ENCODE results near the gene CDON. TPM values are rescaled to one million over a fixed set of nuclear protein-coding genes. Genes with fewer than 3 reads are reported as not detected.

CDON gene
- total RNA-seq, 2 donors from 2014 or later: 10.4 to 17.7 TPM

GRCh38 chr11:126026579-126026978, 36.1 kb downstream of the CDON start:
- Histone ChIP-seq H3K4me1 (ENCODE audit: control insufficient read depth in 1 of 2, low read depth in 2 of 2) (no peaks in the 10 kb centered on the region), H3K4me3 (no peak overlapping the region), H3K27ac (no peak overlapping the region), H3K27me3 (replicated peaks; ENCODE audit: insufficient read depth) (no peaks in the 10 kb centered on the region), H3K36me3 (no peaks in the 10 kb centered on the region), H3K9me3 (no peaks in the 10 kb centered on the region)
- DNase-seq (ENCODE audit: low spot score): no peak
- ATAC-seq (ENCODE audit: insufficient number of reproducible peaks, low FRiP score, low read depth): no peak
- no peak for TF ChIP-seq CTCF (IDR thresholded peaks at IDR 0.05)

- H3K4me3 ChIP-seq: no peak overlapping the region
- H3K36me3 ChIP-seq: no peaks in the 10 kb centered on the region
- DNase-seq (ENCODE audit: low spot score) (no peak), ATAC-seq (ENCODE audit: insufficient number of reproducible peaks, low FRiP score, low read depth) (no peak)
- H3K27me3 ChIP-seq (replicated peaks; ENCODE audit: insufficient read depth): no peaks in the 10 kb centered on the region
- H3K9me3 ChIP-seq: no peaks in the 10 kb centered on the region
- H3K27ac ChIP-seq: no peak overlapping the region
- H3K4me1 ChIP-seq (ENCODE audit: control insufficient read depth in 1 of 2, low read depth in 2 of 2): no peaks in the 10 kb centered on the region
- TF ChIP-seq CTCF (IDR thresholded peaks at IDR 0.05): no peak
Observed at GRCh38 chr11:126025822-126026221, 36.8 kb downstream of the CDON start.

- H3K36me3 ChIP-seq: no peaks in the 10 kb centered on the region
- H3K9me3 ChIP-seq: no peaks in the 10 kb centered on the region
- no peak for TF ChIP-seq CTCF (IDR thresholded peaks at IDR 0.05)
- H3K4me3 ChIP-seq: no peak overlapping the region
- H3K27me3 ChIP-seq (replicated peaks; ENCODE audit: insufficient read depth): no peaks in the 10 kb centered on the region
- DNase-seq (ENCODE audit: low spot score): no peak
- ATAC-seq (ENCODE audit: insufficient number of reproducible peaks, low FRiP score, low read depth): no peak
- no peak overlapping the region for H3K27ac ChIP-seq
- H3K4me1 ChIP-seq (ENCODE audit: control insufficient read depth in 1 of 2, low read depth in 2 of 2): no peaks in the 10 kb centered on the region
Observed at GRCh38 chr11:126024123-126024522, 38.5 kb downstream of the CDON start.

GRCh38 chr11:126012852-126013251, 49.8 kb downstream of the CDON start:
- H3K27me3 ChIP-seq (replicated peaks; ENCODE audit: insufficient read depth): no peaks in the 10 kb centered on the region
- ATAC-seq (ENCODE audit: insufficient number of reproducible peaks, low FRiP score, low read depth) (no peak), DNase-seq (ENCODE audit: low spot score) (no peak)
- no peaks in the 10 kb centered on the region for H3K4me1 ChIP-seq (ENCODE audit: control insufficient read depth in 1 of 2, low read depth in 2 of 2)
- no peak overlapping the region for H3K27ac ChIP-seq
- no peak for TF ChIP-seq CTCF (IDR thresholded peaks at IDR 0.05)
- H3K9me3 ChIP-seq: no peaks in the 10 kb centered on the region
- H3K36me3 ChIP-seq: no peaks in the 10 kb centered on the region
- H3K4me3 ChIP-seq: no peak overlapping the region

- no peaks in the 10 kb centered on the region for H3K9me3 ChIP-seq
- H3K36me3 ChIP-seq: no peaks in the 10 kb centered on the region
- no peak for ATAC-seq (ENCODE audit: insufficient number of reproducible peaks, low FRiP score, low read depth)
- H3K4me3 ChIP-seq: no peak overlapping the region
- TF ChIP-seq CTCF (IDR thresholded peaks at IDR 0.05): no peak
- DNase-seq (ENCODE audit: low spot score): no peak
- H3K27ac ChIP-seq: no peak overlapping the region
- H3K4me1 ChIP-seq (ENCODE audit: control insufficient read depth in 1 of 2, low read depth in 2 of 2): peaks cover 0 to 9% of the 10 kb centered on the region in 2 donors
- H3K27me3 ChIP-seq (replicated peaks; ENCODE audit: insufficient read depth): no peaks in the 10 kb centered on the region
Observed at GRCh38 chr11:126011754-126012153, 50.9 kb downstream of the CDON start.
